SU-DHL-6 (cell line): ENCODE measurements around the gene PRDX3.

Source experiments
- H2AFZ ChIP-seq: fragments of 200-600 bp; sonication (generic); 2 replicates; pipeline ENCODE4 v1.6.1; 2014; ENCODE audit warnings: low read depth, mild to moderate bottlenecking, moderate library complexity, mixed read lengths, antibody characterized with exemption, low read length; ENCODE audit not compliant: severe bottlenecking
- H3F3A ChIP-seq: fragments of 200-600 bp; shearing (Covaris generic); 2 replicates; pipeline ENCODE4 v1.6.0; 2016; ENCODE audit warnings: antibody characterized with exemption, mild to moderate bottlenecking; ENCODE audit not compliant: insufficient read depth
- H3K27ac ChIP-seq: fragments of 200-600 bp; sonication (generic); 2 replicates; pipeline ENCODE4 v1.5.1; 2016; ENCODE audit warnings: low read depth, mild to moderate bottlenecking, low read length, moderate library complexity, mixed read lengths
- H3K27me3 ChIP-seq: fragments of 200-600 bp; sonication (generic), shearing (Covaris generic); 2 replicates; pipeline ENCODE4 v1.6.0; 2014; ENCODE audit warnings: mild to moderate bottlenecking, low read length
- H3K36me3 ChIP-seq: fragments of 200-600 bp; sonication (generic); 2 replicates; pipeline ENCODE4 v1.6.1; 2014; ENCODE audit warnings: mild to moderate bottlenecking, low read length, mixed read lengths
- H3K4me2 ChIP-seq: fragments of 300-600, 200-600 bp; shearing (Covaris generic), sonication (generic); 2 replicates; pipeline ENCODE4 v1.6.0; 2014; ENCODE audit warnings: low read length, low read depth, mild to moderate bottlenecking; ENCODE audit not compliant: poor library complexity, severe bottlenecking
- H3K4me3 ChIP-seq: fragments of 200-600 bp; sonication (generic); 2 replicates; pipeline ENCODE4 v1.5.1; 2014; ENCODE audit warnings: antibody characterized with exemption, low read length, mild to moderate bottlenecking, mixed read lengths; ENCODE audit not compliant: insufficient read depth, poor library complexity, severe bottlenecking
- H3K79me2 ChIP-seq: fragments of 200-600 bp; sonication (generic); 2 replicates; pipeline ENCODE4 v1.6.1; 2014; ENCODE audit warnings: mild to moderate bottlenecking, low read length, moderate library complexity; ENCODE audit not compliant: insufficient read depth
- H3K9ac ChIP-seq: fragments of 200-600 bp; sonication (generic); 2 replicates; pipeline ENCODE4 v1.7.0; 2014; ENCODE audit warnings: mild to moderate bottlenecking, low read length
- H3K9me2 ChIP-seq: fragments of 200-600 bp; sonication (generic); replicated peaks from 2 replicates; pipeline ENCODE4 v1.6.1; 2014; ENCODE audit warnings: low read length; ENCODE audit not compliant: insufficient read depth
- H3K9me3 ChIP-seq: fragments of 200-600 bp; sonication (generic); 2 replicates; pipeline ENCODE4 v1.6.1; 2014; ENCODE audit warnings: low read length, mixed read lengths; ENCODE audit not compliant: insufficient read depth
- H4K20me1 ChIP-seq: fragments of 200-600 bp; sonication (generic); 2 replicates; pipeline ENCODE4 v1.6.1; 2014; ENCODE audit warnings: low read depth, mild to moderate bottlenecking, antibody characterized with exemption, low read length, moderate library complexity, mixed read lengths
- CTCF ChIP-seq: fragments of 200-600 bp; sonication (generic); IDR thresholded peaks from one replicate; pipeline ENCODE4 v1.5.1; 2017; ENCODE audit warnings: antibody characterized with exemption, mild to moderate bottlenecking, low read length, moderate library complexity; ENCODE audit not compliant: insufficient read depth, poor library complexity, severe bottlenecking
- EZH2phosphoT487 ChIP-seq: fragments of 200-600 bp; sonication (generic), shearing (Covaris generic); conservative IDR thresholded peaks from 2 replicates; pipeline ENCODE4 v1.6.1; 2018; ENCODE audit warnings: mild to moderate bottlenecking, antibody characterized with exemption, low read length, moderate library complexity, mixed read lengths

The PRDX3 gene

GRCh38 chr10:119136084-119136483 is 42.5 kb downstream of the PRDX3 start:
- Histone ChIP-seq H3F3A (peaks cover 5% of the 10 kb centered on the region; the same call in 1 of the 2 replicates), H3K27ac (peak overlapping the region; percentile 7; the same call in 1 of the 2 replicates)

GRCh38 chr10:119135513-119135881 is 43.1 kb downstream of the PRDX3 start:
- Histone ChIP-seq H3K27ac (no peak overlapping the region), H4K20me1 (no peaks in the 10 kb centered on the region), H3K9me2 (no peaks in the 10 kb centered on the region), H3K9me3 (no peaks in the 10 kb centered on the region), H3K9ac (no peak overlapping the region), H3K4me2 (no peak overlapping the region), H2AFZ (no peak overlapping the region), H3F3A (peaks cover 5% of the 10 kb centered on the region; the same call in 1 of the 2 replicates), H3K27me3 (no peaks in the 10 kb centered on the region), H3K36me3 (no peaks in the 10 kb centered on the region), H3K79me2 (no peaks in the 10 kb centered on the region), H3K4me3 (no peak overlapping the region)
- TF ChIP-seq EZH2phosphoT487 (no peak), CTCF (no peak)

More at GRCh38 chr10:119136084-119136483, 42.5 kb downstream of the PRDX3 start:
- no peaks in the 10 kb centered on the region for H3K9me2 ChIP-seq
- H3K27me3 ChIP-seq = no peaks in the 10 kb centered on the region
- no peak overlapping the region for H3K4me3 ChIP-seq
- H3K79me2 ChIP-seq = no peaks in the 10 kb centered on the region
- TF ChIP-seq EZH2phosphoT487 = no peak
- TF ChIP-seq CTCF = no peak
- H4K20me1 ChIP-seq = no peaks in the 10 kb centered on the region
- no peaks in the 10 kb centered on the region for H3K36me3 ChIP-seq
- peak overlapping the region; percentile 12 for H3K4me2 ChIP-seq
- no peaks in the 10 kb centered on the region for H3K9me3 ChIP-seq
- H3K9ac ChIP-seq = no peak overlapping the region
- no peak overlapping the region for H2AFZ ChIP-seq

- Histone ChIP-seq H3K79me2 (no peaks in the 10 kb centered on the region), H3K27me3 (no peaks in the 10 kb centered on the region), H3K9me2 (no peaks in the 10 kb centered on the region), H3K36me3 (no peaks in the 10 kb centered on the region), H3K4me2 (no peak overlapping the region), H2AFZ (no peak overlapping the region), H3K9me3 (no peaks in the 10 kb centered on the region), H3K27ac (no peak overlapping the region), H3K9ac (no peak overlapping the region), H4K20me1 (no peaks in the 10 kb centered on the region), H3F3A (peaks cover 5% of the 10 kb centered on the region; the same call in 1 of the 2 replicates), H3K4me3 (no peak overlapping the region)
- TF ChIP-seq CTCF (no peak), EZH2phosphoT487 (no peak)
Measured at GRCh38 chr10:119133949-119134348, 44.7 kb downstream of the PRDX3 start.
